Activated CD8-positive, alpha-beta memory T cell treated with anti-CD3 and anti-CD28 coated beads for 48 hours (primary cell): ENCODE data around the gene GAMT.
A peak's percentile ranks its signal among the peaks of the same experiment; 100 is the strongest.

Experiments used
- DNase-seq, 3 experiments: peaks; one replicate each; pipeline ENCODE4 v3.0.0-alpha.2; 2020; ENCODE audit warnings: low read depth in 2 of 3, low spot score in 2 of 3

The GAMT gene

GRCh38 chr19:1418951-1419738 lies 17.8 kb upstream of the GAMT start:
- DNase-seq: no peak

- no peak for DNase-seq
Observed at GRCh38 chr19:1418496-1418775, 17.1 kb upstream of the GAMT start.

- no peak for DNase-seq
Observed at GRCh38 chr19:1417681-1418495, 16.5 kb upstream of the GAMT start.

- DNase-seq: no peak
Observed at GRCh38 chr19:1417145-1417544, 15.8 kb upstream of the GAMT start.

- no peak for DNase-seq
Observed at GRCh38 chr19:1416014-1416841, 14.9 kb upstream of the GAMT start.

GRCh38 chr19:1412995-1413800 lies 11.9 kb upstream of the GAMT start:
- no peak for DNase-seq

- no peak for DNase-seq
Observed at GRCh38 chr19:1412323-1412923, 11.1 kb upstream of the GAMT start.

- DNase-seq: no peak
Observed at GRCh38 chr19:1411255-1412191, 10.2 kb upstream of the GAMT start.

- no peak for DNase-seq
Observed at GRCh38 chr19:1410789-1411188, 9.4 kb upstream of the GAMT start.

- no peak for DNase-seq
Observed at GRCh38 chr19:1410136-1410786, 8.9 kb upstream of the GAMT start.

- DNase-seq: no peak
Observed at GRCh38 chr19:1409204-1410005, 8.1 kb upstream of the GAMT start.

GRCh38 chr19:1408300-1409203 lies 7.2 kb upstream of the GAMT start:
- peak in 2 of 3 experiments; percentile 30 to 36 for DNase-seq

GRCh38 chr19:1407528-1408299 lies 6.4 kb upstream of the GAMT start, which contains the start of gene DAZAP1:
Gene DAZAP1 (plus strand): TSS chr19:1407586. CDS start chr19:1407774, 188 bp downstream.
- peak; percentile 24 to 31 (median 30) for DNase-seq

GRCh38 chr19:1406774-1407527 lies 5.6 kb upstream of the GAMT start:
- DNase-seq: peak; percentile 95 to 100 (median 97)

- DNase-seq: no peak
Observed at GRCh38 chr19:1402411-1403070, 1.2 kb upstream of the GAMT start.
